HG02798 (cell line): ENCODE measurements around the gene HCAR3.
A peak's percentile ranks its signal among the peaks of the same experiment; 100 is the strongest.
"Not testable (repeated sequence)": the region's sequence is repeated elsewhere in the genome, so short reads cannot be mapped to it uniquely, and the experiment has no call there.

Experiments
- ATAC-seq: cut with Tn5 transposase; IDR thresholded peaks from one replicate; pipeline ENCODE4 v1.9.1; 2021; ENCODE audit warnings: mild to moderate bottlenecking; ENCODE audit not compliant: unreplicated experiment, poor library complexity

The HCAR3 gene

GRCh38 chr12:122716658-122717057 lies at the start of gene HCAR3:
Gene HCAR3, minus strand, starts transcription at chr12:122716811. Its CDS starts 74 bp downstream, at chr12:122716737.
- ATAC-seq, result peak; percentile 42

GRCh38 chr12:122757568-122757967 lies 41.0 kb upstream of the HCAR3 start:
- no peak for ATAC-seq

- no peak for ATAC-seq
These were observed 38.2 kb upstream of the HCAR3 start for GRCh38 chr12:122754790-122755189.

GRCh38 chr12:122753319-122753650 lies 36.7 kb upstream of the HCAR3 start:
- no peak for ATAC-seq

- ATAC-seq, result peak; percentile 97
These were observed 36.1 kb upstream of the HCAR3 start, which contains the start of gene DENR for GRCh38 chr12:122752464-122753318. Gene DENR, plus strand, starts transcription at chr12:122752824. Its CDS starts 878 bp downstream, at chr12:122753702.

GRCh38 chr12:122750781-122751515 lies 34.3 kb upstream of the HCAR3 start:
- not testable (repeated sequence) for ATAC-seq

GRCh38 chr12:122749569-122750332 lies 33.1 kb upstream of the HCAR3 start:
- no peak for ATAC-seq

- ATAC-seq, result no peak
These were observed 30.9 kb upstream of the HCAR3 start for GRCh38 chr12:122747224-122748135.

- ATAC-seq, result no peak
These were observed 27.4 kb upstream of the HCAR3 start for GRCh38 chr12:122743895-122744525.

- no peak for ATAC-seq
These were observed 23.7 kb upstream of the HCAR3 start for GRCh38 chr12:122740351-122740750.

- ATAC-seq, result no peak
These were observed 22.0 kb upstream of the HCAR3 start for GRCh38 chr12:122738571-122738970.

GRCh38 chr12:122732611-122733010 lies 16.0 kb upstream of the HCAR3 start:
- no peak for ATAC-seq

- ATAC-seq, result no peak
These were observed 15.6 kb upstream of the HCAR3 start for GRCh38 chr12:122732170-122732569.

GRCh38 chr12:122730215-122731014 lies 13.8 kb upstream of the HCAR3 start, which contains the start of gene HCAR1:
Gene HCAR1, minus strand, starts transcription at chr12:122730844. Its CDS starts 505 bp downstream, at chr12:122730339.
- no peak for ATAC-seq

- no peak for ATAC-seq
These were observed 13.1 kb upstream of the HCAR3 start for GRCh38 chr12:122729583-122730214.

GRCh38 chr12:122726080-122726558 lies 9.5 kb upstream of the HCAR3 start:
- peak; percentile 40 for ATAC-seq

- ATAC-seq, result no peak
These were observed 9.0 kb upstream of the HCAR3 start for GRCh38 chr12:122725452-122726079.
